K562 (cell line): ENCODE data around the gene ZNF775. TPM values are rescaled to one million over a fixed set of nuclear protein-coding genes. Genes with fewer than 3 reads are reported as not detected.

Experiments used
- ATF4 ChIP-seq: fragments of 450-650 bp; formaldehyde crosslinking; IDR thresholded peaks from 2 replicates; pipeline ENCODE4 v1.4.0; 2022; ENCODE audit warnings: mild to moderate bottlenecking, moderate library complexity
- BHLHE40 ChIP-seq: IDR thresholded peaks from 2 replicates; pipeline ENCODE4 v1.6.1; 2011; ENCODE audit warnings: low read length, improper control_type of control experiment
- BRD4 ChIP-seq: fragments of 200-600 bp; sonication (generic); IDR thresholded peaks from 2 replicates; pipeline ENCODE4 v1.6.1; 2017; ENCODE audit warnings: inconsistent platforms
- CEBPZ ChIP-seq: fragments of 150-350 bp; IDR thresholded peaks from 2 replicates; pipeline ENCODE4 v1.6.1; 2014; ENCODE audit warnings: low read depth, mild to moderate bottlenecking, low read length, borderline replicate concordance
- CHD1 ChIP-seq: fragments of 200-600 bp; sonication (generic); IDR thresholded peaks from one replicate; pipeline ENCODE4 v1.6.1; 2012; ENCODE audit warnings: mild to moderate bottlenecking, moderate library complexity, low read length, inconsistent platforms
- CXXC5 ChIP-seq: fragments of 250-450 bp; sonication (Bioruptor Pico); IDR thresholded peaks from 2 replicates; pipeline ENCODE4 v1.8.0; 2022; ENCODE audit warnings: inconsistent platforms, mild to moderate bottlenecking, moderate library complexity
- EHMT2 ChIP-seq: fragments of 450-650 bp; IDR thresholded peaks from 2 replicates; pipeline ENCODE4 v1.6.1; 2018; ENCODE audit warnings: antibody characterized with exemption
- ELF2 ChIP-seq: fragments of 250-450 bp; sonication (Bioruptor Pico); IDR thresholded peaks from 2 replicates; pipeline ENCODE4 v1.5.0; 2021; ENCODE audit warnings: mild to moderate bottlenecking
- ETV6 ChIP-seq, 3 experiments: fragments of 150-350 bp in 1 of 3; sonication (generic) in 1 of 3; formaldehyde crosslinking in 1 of 3; IDR thresholded peaks; 2 replicates each; pipeline versions ENCODE4 v1.6.1 to v1.8.0; 2014 to 2022; ENCODE audit warnings: borderline replicate concordance in 2 of 3, low read depth in 2 of 3, antibody characterized with exemption in 1 of 3, low read length in 1 of 3, mild to moderate bottlenecking in 1 of 3, missing genetic modification reagents in 1 of 3
- FOXP1 ChIP-seq: sonication (generic); formaldehyde crosslinking; IDR thresholded peaks from 2 replicates; pipeline ENCODE4 v1.8.0; 2022; ENCODE audit warnings: mild to moderate bottlenecking, missing genetic modification reagents
- GTF2E2 ChIP-seq: fragments of 200-800 bp; sonication (Bioruptor generic); IDR thresholded peaks from 2 replicates; pipeline ENCODE4 v1.6.1; 2016; ENCODE audit warnings: missing genetic modification characterization, missing compliant biosample characterization
- HINFP ChIP-seq: fragments of 450-650 bp; conservative IDR thresholded peaks from 2 replicates; pipeline ENCODE4 v1.6.1; 2016; ENCODE audit warnings: missing genetic modification characterization, low read depth, mild to moderate bottlenecking, control low read depth, missing compliant biosample characterization
- HLTF ChIP-seq: fragments of 450-650 bp; IDR thresholded peaks from 2 replicates; pipeline ENCODE4 v1.6.1; 2016
- MAFK ChIP-seq: IDR thresholded peaks from 2 replicates; pipeline ENCODE4 v1.6.1; 2011; ENCODE audit warnings: low read length, improper control_type of control experiment
- MAZ ChIP-seq, 2 experiments: fragments of 450-650 bp in 1 of 2; sonication (generic) in 1 of 2; formaldehyde crosslinking; IDR thresholded peaks in 1 of 2; conservative IDR thresholded peaks in 1 of 2; 2 replicates each; pipeline versions ENCODE4 v1.4.0 to v1.5.0; 2020; ENCODE audit warnings: mild to moderate bottlenecking in 1 of 2, missing genetic modification reagents in 1 of 2
- NUFIP1 ChIP-seq: fragments of 450-650 bp; IDR thresholded peaks from 2 replicates; pipeline ENCODE4 v1.6.1; 2018; ENCODE audit not compliant: partially characterized antibody
- SAFB2 ChIP-seq: fragments of 200-400 bp; formaldehyde crosslinking; IDR thresholded peaks from 2 replicates; pipeline ENCODE4 v1.6.1; 2018; ENCODE audit warnings: borderline replicate concordance, low read length, low read depth, moderate library complexity; ENCODE audit not compliant: severe bottlenecking
- TAF7 ChIP-seq: fragments of 450-650 bp; IDR thresholded peaks from 2 replicates; pipeline ENCODE4 v1.6.1; 2016; ENCODE audit warnings: missing genetic modification characterization, missing compliant biosample characterization
- TEAD2 ChIP-seq: fragments of 450-650 bp; IDR thresholded peaks from 2 replicates; pipeline ENCODE4 v1.6.1; 2016; ENCODE audit warnings: missing genetic modification characterization, control low read depth, missing compliant biosample characterization
- TRIM24 ChIP-seq, 2 experiments: fragments of 450-650 bp; IDR thresholded peaks; 2 replicates each; pipeline ENCODE4 v1.6.1; 2016
- ZBTB17 ChIP-seq: fragments of 450-650 bp; formaldehyde crosslinking; IDR thresholded peaks from 2 replicates; pipeline ENCODE4 v1.4.0; 2020; ENCODE audit warnings: mild to moderate bottlenecking
- ZBTB8A ChIP-seq: fragments of 450-650 bp; IDR thresholded peaks from 2 replicates; pipeline ENCODE4 v1.6.1; 2018; ENCODE audit warnings: mild to moderate bottlenecking, moderate library complexity; ENCODE audit not compliant: partially characterized antibody
- ZNF212 ChIP-seq: fragments of 450-650 bp; formaldehyde crosslinking; IDR thresholded peaks from 2 replicates; pipeline ENCODE4 v1.4.0; 2020; ENCODE audit warnings: mild to moderate bottlenecking
- ZNF24 ChIP-seq: fragments of 450-650 bp; IDR thresholded peaks from 2 replicates; pipeline ENCODE4 v1.6.1; 2016
- ZNF766 ChIP-seq: fragments of 200-800 bp; sonication (Bioruptor generic); conservative IDR thresholded peaks from 2 replicates; pipeline ENCODE4 v1.6.1; 2016; ENCODE audit warnings: missing genetic modification characterization, missing compliant biosample characterization
- polyA plus RNA-seq, 8 experiments: library from polyadenylated mRNA; depleted of rRNA in 4 of 8; stranded (reverse) in 5 of 8; unstranded in 3 of 8; fragments of >200 nt; fragmentation: Nextera tagmentation in 2 of 8; fragmentation: Illumina TruSeq in 1 of 8; extraction: Ambion mirVana in 2 of 8; extraction: Trizol in 1 of 8; gene quantifications; 2 replicates each; pipeline versions ENCODE4 v1.2.1 to v1.2.3, GENCODE V29; 2011 to 2014; ENCODE audit warnings: inconsistent platforms in 1 of 8, missing spikeins in 1 of 8
- total RNA-seq, 7 experiments: library from RNA; depleted of rRNA in 6 of 7; stranded (reverse); fragments of >200 nt in 6 of 7; fragmentation: Illumina TruSeq in 2 of 7; extraction: Trizol in 2 of 7; gene quantifications; 2 replicates each; pipeline versions ENCODE4 v1.2.1 to v1.2.3, GENCODE V29; 2011 to 2021; ENCODE audit warnings: low replicate concordance in 1 of 7

Gene ZNF775
- total and polyA plus RNA-seq, 9 of the 15 experiments (the other 6 are each of a cell fraction or from before 2014, with no cell fraction given) = 0.04 to 18.7 (median 4.9) TPM

GRCh38 chr7:150406312-150406566, 27.1 kb downstream of the ZNF775 start (continued):
- no peak for TF ChIP-seq MAZ (CRISPR knock-in tag; conservative IDR thresholded peaks at IDR 0.05 in 1 of 2, IDR thresholded peaks at IDR 0.05 in 1 of 2)
- TF ChIP-seq EHMT2 = no peak
- TF ChIP-seq NUFIP1 = no peak
- no peak for TF ChIP-seq ATF4 (CRISPR knock-in tag)
- TF ChIP-seq ZBTB17 = no peak; the same call in 1 of the 2 replicates
- no peak for TF ChIP-seq HINFP (tag)
- no peak for TF ChIP-seq CEBPZ
- no peak for TF ChIP-seq ZBTB8A
- no peak for TF ChIP-seq ZNF24
- no peak for TF ChIP-seq ETV6 (IDR thresholded peaks at IDR 0.05; ENCODE audit: borderline replicate concordance in 1 of 2, low read depth in 2 of 2, low read length in 1 of 2)
- no peak for TF ChIP-seq ETV6 (CRISPR knock-in tag; IDR thresholded peaks at IDR 0.05; ENCODE audit: borderline replicate concordance)
- TF ChIP-seq CXXC5 (CRISPR knock-in tag) = no peak
- TF ChIP-seq ZNF766 (CRISPR knock-in tag) = no peak
- 0 out of 2 replicates have a peak, but pooled peaks have one; percentile 38 for TF ChIP-seq HLTF
- 0 out of 2 replicates have a peak, but pooled peaks have one; percentile 16 for TF ChIP-seq MAFK
- TF ChIP-seq TEAD2 (tag) = no peak
- TF ChIP-seq TRIM24 (IDR thresholded peaks at IDR 0.05) = no peak
- TF ChIP-seq ELF2 (CRISPR knock-in tag) = no peak; the same call in 1 of the 2 replicates
- TF ChIP-seq TAF7 = 0 out of 2 replicates have a peak, but pooled peaks have one; percentile 26
- TF ChIP-seq FOXP1 (CRISPR knock-in tag) = no peak
- TF ChIP-seq CHD1 = no peak
- TF ChIP-seq BRD4 = no peak
- no peak for TF ChIP-seq ZNF212 (CRISPR knock-in tag)
- no peak for TF ChIP-seq SAFB2
- TF ChIP-seq BHLHE40 = no peak
- TF ChIP-seq GTF2E2 (tag) = no peak
